ENCODE results near the gene NACC2.

NACC2 gene

DNA sequence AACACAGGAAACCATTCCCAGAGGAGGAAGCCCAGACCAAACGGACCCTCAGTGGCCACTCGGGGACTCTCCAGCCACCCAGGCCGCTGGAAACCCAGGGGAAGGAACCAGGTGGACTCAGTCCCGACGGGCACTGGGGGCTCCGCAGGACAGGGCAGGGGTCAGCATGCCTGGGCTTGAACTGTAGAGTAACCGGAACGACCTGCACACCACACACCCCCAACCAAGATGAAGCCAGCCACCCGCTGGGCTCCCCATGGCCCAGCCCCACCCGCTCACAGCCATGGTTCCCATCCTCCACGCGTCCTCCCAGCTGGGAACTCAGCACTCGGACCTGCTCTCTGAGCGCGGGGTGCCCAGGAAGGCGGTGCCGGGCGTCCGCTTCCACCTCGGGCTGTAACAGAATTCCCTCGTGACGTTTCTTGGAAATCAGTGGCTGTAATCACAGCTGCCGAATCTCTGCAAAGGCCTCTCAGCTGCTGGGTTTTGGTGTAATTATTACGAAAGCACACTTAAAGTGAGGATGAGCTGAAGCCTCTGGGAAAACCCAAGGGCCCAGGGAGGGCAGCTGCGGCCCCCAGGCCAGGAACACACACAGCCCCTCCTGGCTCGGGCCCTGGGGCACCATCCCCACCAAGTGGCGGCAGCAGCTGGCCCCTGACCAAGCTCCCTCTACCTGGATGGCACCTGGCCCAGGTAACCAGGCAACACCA, 13.8 kb downstream of the NACC2 start:
- H3K27ac ChIP-seq (ENCODE audit: low read depth, low read length), result no peak overlapping the region
- H3K36me3 ChIP-seq (ENCODE audit: control insufficient read depth in 5 of 5, insufficient read depth in 5 of 5, low read length in 5 of 5), result peaks cover 0 to 18% (median 9%) of the 10 kb centered on the region in 5 donors
- peaks cover 0 to 52% (median 42%) of the 10 kb centered on the region in 5 donors for H3K4me1 ChIP-seq (ENCODE audit: control insufficient read depth in 5 of 5, insufficient read depth in 5 of 5, low read length in 5 of 5)
- H3K9ac ChIP-seq (ENCODE audit: low read length in 5 of 5), result peak overlapping the region in 1 of 5 donors; percentile 29
- H3K4me3 ChIP-seq (ENCODE audit: low read depth in 1 of 5, low read length in 5 of 5), result no peak overlapping the region
- H3K9me3 ChIP-seq (ENCODE audit: control insufficient read depth in 5 of 5, low read length in 5 of 5), result no peaks in the 10 kb centered on the region
- H3K27me3 ChIP-seq (ENCODE audit: control insufficient read depth in 5 of 5, insufficient read depth in 4 of 5, low read length in 5 of 5), result no peaks in the 10 kb centered on the region

DNA sequence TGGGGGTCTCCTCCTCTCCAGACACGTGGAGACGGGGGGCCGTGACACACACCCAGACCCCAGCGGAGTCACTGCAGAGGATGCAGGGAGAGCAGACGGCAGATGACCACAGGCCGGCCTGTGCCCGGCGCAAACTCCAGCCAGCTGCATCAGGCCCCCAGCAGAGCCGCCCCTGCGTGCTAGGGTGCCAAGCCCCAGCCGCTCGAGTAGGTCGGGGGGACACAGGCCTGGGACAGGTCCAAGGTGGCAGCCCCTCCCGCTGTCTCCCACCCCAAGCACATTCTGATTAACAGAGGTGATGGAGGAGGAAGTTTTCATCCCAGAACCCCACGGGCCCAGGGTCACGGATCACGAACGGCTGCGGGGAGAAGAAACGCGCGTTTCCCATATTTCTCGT, 14.4 kb downstream of the NACC2 start:
- no peak overlapping the region for H3K27ac ChIP-seq (ENCODE audit: low read depth, low read length)
- no peak overlapping the region for H3K4me3 ChIP-seq (ENCODE audit: low read depth in 1 of 5, low read length in 5 of 5)
- no peaks in the 10 kb centered on the region for H3K9me3 ChIP-seq (ENCODE audit: control insufficient read depth in 5 of 5, low read length in 5 of 5)
- no peak overlapping the region for H3K9ac ChIP-seq (ENCODE audit: low read length in 5 of 5)
- peaks cover 0 to 20% (median 10%) of the 10 kb centered on the region in 5 donors for H3K36me3 ChIP-seq (ENCODE audit: control insufficient read depth in 5 of 5, insufficient read depth in 5 of 5, low read length in 5 of 5)
- H3K27me3 ChIP-seq (ENCODE audit: control insufficient read depth in 5 of 5, insufficient read depth in 4 of 5, low read length in 5 of 5), result no peaks in the 10 kb centered on the region
- peaks cover 0 to 50% (median 37%) of the 10 kb centered on the region in 5 donors for H3K4me1 ChIP-seq (ENCODE audit: control insufficient read depth in 5 of 5, insufficient read depth in 5 of 5, low read length in 5 of 5)

DNA sequence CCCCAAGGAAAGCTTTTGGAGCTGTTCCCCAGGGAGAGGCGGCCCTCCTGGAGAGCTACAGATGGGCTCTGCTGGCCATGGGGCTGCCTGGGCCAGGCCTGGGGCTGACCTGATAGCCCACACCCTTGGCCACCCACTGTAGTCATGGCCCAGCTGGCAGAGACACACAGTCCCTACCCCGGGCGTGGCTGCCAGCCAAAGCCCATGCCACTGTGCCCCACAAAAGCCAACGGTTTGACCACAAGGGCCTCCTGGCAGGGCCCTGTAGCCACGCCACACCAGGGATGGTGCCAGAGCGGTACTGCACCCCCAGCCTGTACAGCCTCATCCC, 15.2 kb downstream of the NACC2 start:
- no peak overlapping the region for H3K4me3 ChIP-seq (ENCODE audit: low read depth in 1 of 5, low read length in 5 of 5)
- H3K36me3 ChIP-seq (ENCODE audit: control insufficient read depth in 5 of 5, insufficient read depth in 5 of 5, low read length in 5 of 5), result peaks cover 0 to 23% (median 17%) of the 10 kb centered on the region in 5 donors
- peaks cover 0 to 52% (median 37%) of the 10 kb centered on the region in 5 donors for H3K4me1 ChIP-seq (ENCODE audit: control insufficient read depth in 5 of 5, insufficient read depth in 5 of 5, low read length in 5 of 5)
- no peaks in the 10 kb centered on the region for H3K27me3 ChIP-seq (ENCODE audit: control insufficient read depth in 5 of 5, insufficient read depth in 4 of 5, low read length in 5 of 5)
- H3K27ac ChIP-seq (ENCODE audit: low read depth, low read length), result no peak overlapping the region
- no peaks in the 10 kb centered on the region for H3K9me3 ChIP-seq (ENCODE audit: control insufficient read depth in 5 of 5, low read length in 5 of 5)
- H3K9ac ChIP-seq (ENCODE audit: low read length in 5 of 5), result peak overlapping the region in 2 of 5 donors; percentile 0 to 4

DNA sequence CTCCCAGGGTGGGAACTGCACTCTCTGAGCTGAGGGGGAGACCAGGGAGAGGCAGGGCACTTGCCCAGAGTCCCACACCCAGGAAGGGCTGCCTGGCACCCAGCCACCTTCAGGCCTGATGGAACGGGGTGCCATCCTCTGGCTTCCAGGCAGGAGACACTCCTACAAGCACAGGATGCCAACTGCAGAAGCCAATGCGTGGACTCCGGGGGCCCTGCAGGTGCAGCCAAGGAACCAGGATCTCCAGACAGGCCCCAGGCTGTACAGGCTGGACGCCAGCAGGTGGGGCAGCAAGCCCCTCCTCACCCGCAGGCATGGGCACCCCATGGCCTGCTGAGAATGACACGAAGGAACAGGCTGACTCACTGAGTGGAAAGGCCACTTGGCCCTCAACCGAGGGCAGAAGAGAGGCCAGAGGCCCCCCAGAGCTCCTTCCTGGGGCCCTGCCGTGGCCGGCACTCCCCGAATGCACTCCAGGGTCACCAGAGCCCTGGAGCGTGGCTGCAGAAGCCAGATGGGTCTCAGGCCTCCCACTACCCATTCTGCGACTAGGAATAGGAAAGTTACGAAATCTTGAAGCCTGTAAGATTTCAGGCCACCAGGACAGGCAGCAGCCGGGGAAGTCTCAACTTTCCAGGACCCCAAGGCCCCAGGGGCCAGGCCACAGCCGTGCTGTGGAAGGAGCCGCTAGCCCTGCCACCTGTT, 15.7 kb downstream of the NACC2 start:
- H3K4me3 ChIP-seq (ENCODE audit: low read depth in 1 of 5, low read length in 5 of 5), result no peak overlapping the region
- no peak overlapping the region for H3K27ac ChIP-seq (ENCODE audit: low read depth, low read length)
- H3K27me3 ChIP-seq (ENCODE audit: control insufficient read depth in 5 of 5, insufficient read depth in 4 of 5, low read length in 5 of 5), result no peaks in the 10 kb centered on the region
- peaks cover 0 to 49% (median 34%) of the 10 kb centered on the region in 5 donors for H3K4me1 ChIP-seq (ENCODE audit: control insufficient read depth in 5 of 5, insufficient read depth in 5 of 5, low read length in 5 of 5)
- peak overlapping the region in 1 of 5 donors; percentile 0 for H3K9ac ChIP-seq (ENCODE audit: low read length in 5 of 5)
- peaks cover 0 to 28% (median 18%) of the 10 kb centered on the region in 5 donors for H3K36me3 ChIP-seq (ENCODE audit: control insufficient read depth in 5 of 5, insufficient read depth in 5 of 5, low read length in 5 of 5)
- H3K9me3 ChIP-seq (ENCODE audit: control insufficient read depth in 5 of 5, low read length in 5 of 5), result no peaks in the 10 kb centered on the region

DNA sequence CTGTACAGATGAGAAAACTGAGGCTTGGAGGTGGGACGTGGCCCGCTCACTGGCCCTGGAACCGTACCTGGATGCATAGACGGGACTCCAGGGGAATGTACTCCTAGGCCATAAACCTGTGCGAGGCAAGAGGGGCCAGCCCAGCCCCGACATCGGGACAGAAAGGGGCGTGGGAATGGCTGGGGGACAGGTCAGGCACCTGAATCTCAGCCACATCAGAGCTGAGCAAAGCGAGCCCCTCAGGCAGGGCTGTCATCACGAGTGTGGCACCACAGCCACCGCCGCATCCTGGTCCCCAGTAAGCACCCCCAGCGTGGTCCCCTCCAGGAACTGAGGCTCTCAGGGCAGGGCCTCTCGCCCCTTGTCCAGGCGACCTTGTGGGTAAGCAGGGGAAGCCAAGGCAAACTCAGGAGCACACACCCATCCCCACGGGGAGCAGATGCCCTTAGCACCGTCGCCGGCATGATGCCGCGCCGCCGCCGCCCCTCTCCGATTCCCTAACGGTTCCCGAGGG, 16.5 kb downstream of the NACC2 start:
- peaks cover 0 to 22% (median 15%) of the 10 kb centered on the region in 5 donors for H3K36me3 ChIP-seq (ENCODE audit: control insufficient read depth in 5 of 5, insufficient read depth in 5 of 5, low read length in 5 of 5)
- no peak overlapping the region for H3K9ac ChIP-seq (ENCODE audit: low read length in 5 of 5)
- no peak overlapping the region for H3K27ac ChIP-seq (ENCODE audit: low read depth, low read length)
- H3K4me3 ChIP-seq (ENCODE audit: low read depth in 1 of 5, low read length in 5 of 5), result no peak overlapping the region
- peaks cover 0 to 47% (median 34%) of the 10 kb centered on the region in 5 donors for H3K4me1 ChIP-seq (ENCODE audit: control insufficient read depth in 5 of 5, insufficient read depth in 5 of 5, low read length in 5 of 5)
- H3K27me3 ChIP-seq (ENCODE audit: control insufficient read depth in 5 of 5, insufficient read depth in 4 of 5, low read length in 5 of 5), result no peaks in the 10 kb centered on the region
- H3K9me3 ChIP-seq (ENCODE audit: control insufficient read depth in 5 of 5, low read length in 5 of 5), result no peaks in the 10 kb centered on the region

DNA sequence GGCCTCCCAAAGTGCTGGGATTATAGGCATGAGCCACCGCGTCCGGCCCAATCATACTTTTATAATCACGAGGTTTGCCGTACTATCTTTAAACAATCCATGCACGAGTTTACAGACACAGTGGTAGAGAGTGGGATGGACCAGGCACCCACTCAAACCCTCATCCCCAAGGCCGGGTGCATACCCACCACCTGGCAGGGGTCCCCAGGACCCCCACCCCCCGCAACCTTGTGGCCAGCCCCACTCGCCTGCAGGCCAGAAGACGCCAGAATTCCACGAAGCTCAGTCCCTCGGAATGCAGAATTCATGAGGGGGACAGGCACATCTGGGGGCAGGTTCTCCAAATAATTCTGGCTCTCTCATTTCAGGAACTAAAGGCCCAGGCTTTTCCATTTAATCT, 17.1 kb downstream of the NACC2 start:
- Histone ChIP-seq H3K9me3 (ENCODE audit: control insufficient read depth in 5 of 5, low read length in 5 of 5) (no peaks in the 10 kb centered on the region), H3K36me3 (ENCODE audit: control insufficient read depth in 5 of 5, insufficient read depth in 5 of 5, low read length in 5 of 5) (peaks cover 0 to 18% (median 11%) of the 10 kb centered on the region in 5 donors), H3K9ac (ENCODE audit: low read length in 5 of 5) (no peak overlapping the region), H3K4me1 (ENCODE audit: control insufficient read depth in 5 of 5, insufficient read depth in 5 of 5, low read length in 5 of 5) (peaks cover 0 to 47% (median 34%) of the 10 kb centered on the region in 5 donors), H3K4me3 (ENCODE audit: low read depth in 1 of 5, low read length in 5 of 5) (no peak overlapping the region), H3K27ac (ENCODE audit: low read depth, low read length) (no peak overlapping the region), H3K27me3 (ENCODE audit: control insufficient read depth in 5 of 5, insufficient read depth in 4 of 5, low read length in 5 of 5) (no peaks in the 10 kb centered on the region)

DNA sequence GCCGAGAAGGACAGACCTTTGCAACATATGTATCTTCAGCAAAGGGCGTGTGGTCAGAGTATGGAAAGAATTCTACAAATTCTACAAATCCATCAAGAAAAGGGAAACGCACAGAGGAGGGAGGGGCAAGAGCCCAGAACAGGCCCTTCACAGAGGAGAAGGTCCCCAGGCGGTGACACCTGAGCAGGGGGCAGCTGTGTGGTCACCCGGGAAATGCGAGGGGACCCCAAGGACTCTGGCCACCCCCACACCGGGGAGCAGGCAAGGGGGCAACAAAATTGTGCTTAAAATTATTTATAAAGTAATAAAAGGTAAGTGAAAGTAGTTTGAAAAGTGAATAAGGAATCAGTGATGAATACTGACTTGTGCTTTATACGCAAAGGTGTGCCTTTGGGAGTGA, 17.6 kb downstream of the NACC2 start:
- H3K36me3 ChIP-seq (ENCODE audit: control insufficient read depth in 5 of 5, insufficient read depth in 5 of 5, low read length in 5 of 5), result peaks cover 0 to 17% (median 9%) of the 10 kb centered on the region in 5 donors

DNA sequence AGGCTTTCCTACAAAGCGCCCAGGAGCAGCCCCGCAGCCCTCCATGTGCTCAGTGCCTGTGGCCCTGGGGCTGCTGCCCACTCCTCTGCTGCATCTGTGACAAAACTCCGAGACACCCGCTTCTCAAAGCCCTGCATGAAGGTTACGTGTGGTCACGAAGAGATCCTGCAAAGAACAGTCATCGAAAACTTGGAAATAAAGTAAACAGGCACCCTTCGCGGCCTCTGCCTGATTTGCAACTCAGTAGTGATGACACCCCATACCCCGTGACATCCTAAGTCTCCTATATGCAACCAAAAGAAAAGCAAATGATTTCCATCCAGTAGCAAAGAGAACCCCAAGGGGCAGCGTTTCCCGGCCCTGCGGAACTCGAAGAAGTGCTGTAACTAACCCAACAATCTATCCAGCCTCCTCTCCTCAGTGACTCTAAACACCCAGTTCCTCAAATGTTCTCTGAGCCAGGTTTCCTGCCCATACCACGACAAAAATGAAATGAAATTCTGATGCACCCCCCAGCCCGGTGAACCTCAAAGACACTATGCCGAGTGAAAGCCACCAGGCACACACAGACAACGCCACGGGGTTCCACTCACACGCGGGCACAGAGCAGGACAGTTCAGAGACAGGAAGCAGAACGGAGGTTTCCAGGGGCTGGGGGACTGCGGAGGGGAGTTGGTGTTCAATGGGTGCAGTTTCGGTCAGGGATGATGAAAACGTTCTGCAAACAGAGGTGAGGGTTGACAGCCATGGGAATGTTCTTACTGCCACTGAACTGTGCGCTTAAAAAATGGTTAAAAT, 19.0 kb downstream of the NACC2 start:
- Histone ChIP-seq H3K9me3 (ENCODE audit: control insufficient read depth in 5 of 5, low read length in 5 of 5) (no peaks in the 10 kb centered on the region), H3K36me3 (ENCODE audit: control insufficient read depth in 5 of 5, insufficient read depth in 5 of 5, low read length in 5 of 5) (peaks cover 0 to 14% (median 9%) of the 10 kb centered on the region in 5 donors), H3K4me1 (ENCODE audit: control insufficient read depth in 5 of 5, insufficient read depth in 5 of 5, low read length in 5 of 5) (peaks cover 0 to 30% (median 20%) of the 10 kb centered on the region in 5 donors), H3K4me3 (ENCODE audit: low read depth in 1 of 5, low read length in 5 of 5) (peak overlapping the region in 1 of 5 donors; percentile 27), H3K9ac (ENCODE audit: low read length in 5 of 5) (peak overlapping the region in 1 of 5 donors; percentile 21), H3K27me3 (ENCODE audit: control insufficient read depth in 5 of 5, insufficient read depth in 4 of 5, low read length in 5 of 5) (no peaks in the 10 kb centered on the region), H3K27ac (ENCODE audit: low read depth, low read length) (no peak overlapping the region)

More for the DNA sequence above, 17.6 kb downstream of the NACC2 start:
- no peak overlapping the region for H3K9ac ChIP-seq (ENCODE audit: low read length in 5 of 5)
- H3K27me3 ChIP-seq (ENCODE audit: control insufficient read depth in 5 of 5, insufficient read depth in 4 of 5, low read length in 5 of 5), result no peaks in the 10 kb centered on the region
- no peak overlapping the region for H3K4me3 ChIP-seq (ENCODE audit: low read depth in 1 of 5, low read length in 5 of 5)
- H3K9me3 ChIP-seq (ENCODE audit: control insufficient read depth in 5 of 5, low read length in 5 of 5), result no peaks in the 10 kb centered on the region
- H3K4me1 ChIP-seq (ENCODE audit: control insufficient read depth in 5 of 5, insufficient read depth in 5 of 5, low read length in 5 of 5), result peaks cover 0 to 44% (median 34%) of the 10 kb centered on the region in 5 donors
- H3K27ac ChIP-seq (ENCODE audit: low read depth, low read length), result no peak overlapping the region

DNA sequence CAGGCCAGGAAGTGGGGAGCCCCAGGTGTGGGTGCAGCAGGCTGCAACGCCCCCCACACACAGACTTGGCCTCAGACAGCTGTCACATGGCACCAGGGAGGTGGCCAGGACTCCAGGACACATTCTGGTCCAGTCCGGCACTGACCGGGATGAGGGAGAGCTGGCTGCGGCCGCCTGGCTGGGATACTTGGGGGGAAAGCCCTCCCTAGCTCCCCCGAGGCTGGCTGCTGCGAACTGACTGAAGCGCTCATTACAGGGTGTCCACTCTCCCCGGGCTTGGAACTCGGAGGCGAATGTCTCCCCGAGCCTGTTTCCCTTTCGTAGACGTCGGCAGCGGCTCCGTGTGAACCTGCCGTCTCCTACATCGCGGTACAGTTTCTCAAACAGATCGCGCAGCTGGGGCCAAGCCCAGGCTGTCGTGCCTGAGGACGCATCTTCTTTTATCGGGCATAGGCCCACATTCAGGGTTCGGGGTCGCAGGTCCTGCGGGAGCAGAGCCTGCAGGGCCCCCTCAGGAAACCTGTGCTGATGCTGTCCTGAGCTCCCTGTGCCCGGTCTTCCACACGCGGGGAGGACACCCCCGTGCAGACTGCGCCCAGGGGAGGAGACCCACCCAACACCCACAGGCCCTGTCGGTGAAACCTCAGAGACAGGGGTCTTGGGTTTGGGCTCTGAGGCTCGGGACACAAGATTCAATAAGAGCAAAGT, 19.8 kb downstream of the NACC2 start:
- Histone ChIP-seq H3K4me3 (ENCODE audit: low read depth in 1 of 5, low read length in 5 of 5) (peak overlapping the region in 1 of 5 donors; percentile 27), H3K36me3 (ENCODE audit: control insufficient read depth in 5 of 5, insufficient read depth in 5 of 5, low read length in 5 of 5) (peaks cover 0 to 14% (median 9%) of the 10 kb centered on the region in 5 donors), H3K9ac (ENCODE audit: low read length in 5 of 5) (no peak overlapping the region), H3K9me3 (ENCODE audit: control insufficient read depth in 5 of 5, low read length in 5 of 5) (no peaks in the 10 kb centered on the region), H3K4me1 (ENCODE audit: control insufficient read depth in 5 of 5, insufficient read depth in 5 of 5, low read length in 5 of 5) (peaks cover 0 to 22% (median 15%) of the 10 kb centered on the region in 5 donors), H3K27me3 (ENCODE audit: control insufficient read depth in 5 of 5, insufficient read depth in 4 of 5, low read length in 5 of 5) (no peaks in the 10 kb centered on the region), H3K27ac (ENCODE audit: low read depth, low read length) (no peak overlapping the region)

Data from subcutaneous abdominal adipose tissue (tissue), 5 donors.